ENCODE measurements around the gene NOSTRIN. TPM values are rescaled to one million over a fixed set of nuclear protein-coding genes. Genes with fewer than 3 reads are reported as not detected.

The NOSTRIN gene
- total RNA-seq, 2 experiments from 2014 or later: not detected

GRCh38 chr2:168787098-168787781 lies 15.2 kb upstream of the NOSTRIN start:
- Histone ChIP-seq H3K4me3 (ENCODE audit: low read depth, low read length, poor library complexity, severe bottlenecking) (no peak overlapping the region), H3K4me2 (ENCODE audit: low read length) (no peak overlapping the region), H3K36me3 (ENCODE audit: insufficient read depth, low read length) (no peaks in the 10 kb centered on the region), H3K79me2 (ENCODE audit: insufficient read depth, low read depth, low read length) (no peaks in the 10 kb centered on the region), H3K27ac (ENCODE audit: low read depth, low read length, poor library complexity, severe bottlenecking) (no peak overlapping the region), H3K4me1 (ENCODE audit: insufficient read depth, low read length, poor library complexity, severe bottlenecking) (no peaks in the 10 kb centered on the region), H3K9me3 (ENCODE audit: low read length) (no peaks in the 10 kb centered on the region), H4K20me1 (ENCODE audit: insufficient read depth, low read length) (no peaks in the 10 kb centered on the region), H3K9me2 (ENCODE audit: insufficient read depth, low read length) (no peaks in the 10 kb centered on the region), H2AFZ (ENCODE audit: low read length) (no peak overlapping the region)
- ChIA-PET POLR2A (interaction anchor here (0.6 kb wide), 1 partner anchor 1256 kb away, joined by 4 read pairs; no protein-coding TSS in a partner anchor), CTCF (ENCODE audit: unreplicated experiment) (interaction anchor here (0.5 kb wide), 1 partner anchor 173 kb away, joined by 3 read pairs; no protein-coding TSS in a partner anchor)
- TF ChIP-seq CTCF (conservative IDR thresholded peaks at IDR 0.05; ENCODE audit: low read length) (no peak), EZH2phosphoT487 (IDR thresholded peaks at IDR 0.05; ENCODE audit: borderline replicate concordance, low read depth, low read length) (no peak)
- BruUV-seq (replicated peaks): no TSS peak
- no peak for DNase-seq (ENCODE audit: low spot score)
- intact Hi-C loops (cut with micrococcal nuclease; ENCODE audit: unreplicated experiment): no loop called here

GRCh38 chr2:168787782-168788376 lies 14.6 kb upstream of the NOSTRIN start:
- Histone ChIP-seq H3K9me2 (ENCODE audit: insufficient read depth, low read length) (no peaks in the 10 kb centered on the region), H3K79me2 (ENCODE audit: insufficient read depth, low read depth, low read length) (no peaks in the 10 kb centered on the region), H2AFZ (ENCODE audit: low read length) (no peak overlapping the region), H3K27ac (ENCODE audit: low read depth, low read length, poor library complexity, severe bottlenecking) (no peak overlapping the region), H3K9me3 (ENCODE audit: low read length) (no peaks in the 10 kb centered on the region), H3K4me3 (ENCODE audit: low read depth, low read length, poor library complexity, severe bottlenecking) (no peak overlapping the region), H3K4me1 (ENCODE audit: insufficient read depth, low read length, poor library complexity, severe bottlenecking) (no peaks in the 10 kb centered on the region), H3K36me3 (ENCODE audit: insufficient read depth, low read length) (no peaks in the 10 kb centered on the region), H3K4me2 (ENCODE audit: low read length) (no peak overlapping the region), H4K20me1 (ENCODE audit: insufficient read depth, low read length) (no peaks in the 10 kb centered on the region)
- no TSS peak for BruUV-seq (replicated peaks)
- TF ChIP-seq CTCF (conservative IDR thresholded peaks at IDR 0.05; ENCODE audit: low read length) (no peak), EZH2phosphoT487 (IDR thresholded peaks at IDR 0.05; ENCODE audit: borderline replicate concordance, low read depth, low read length) (no peak)
- intact Hi-C loops (cut with micrococcal nuclease; ENCODE audit: unreplicated experiment): no loop called here
- CTCF ChIA-PET (ENCODE audit: unreplicated experiment): no interaction called here
- DNase-seq (ENCODE audit: low spot score): no peak
- POLR2A ChIA-PET: interaction anchor here (0.6 kb wide), 1 partner anchor 1255 kb away, joined by 4 read pairs; no protein-coding TSS in a partner anchor

DNA sequence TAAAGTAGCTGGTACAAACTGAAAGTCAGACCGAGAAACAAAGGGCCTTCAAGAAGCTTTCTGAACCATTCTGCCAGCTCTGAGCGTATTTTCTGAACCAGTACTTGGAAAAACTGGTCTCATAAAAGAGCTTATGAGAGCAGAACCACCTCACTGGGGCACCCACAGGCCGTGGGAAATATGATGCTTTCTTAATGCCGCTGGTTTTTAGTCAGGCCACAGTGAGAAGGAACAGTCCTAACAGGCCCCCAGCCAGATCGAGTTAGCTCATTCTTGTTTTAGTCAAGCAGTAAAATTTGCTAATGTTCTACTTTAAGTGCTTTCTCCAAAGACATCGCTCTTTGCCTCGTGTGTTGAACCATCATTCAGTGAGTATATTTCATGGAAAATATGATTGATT lies 12.7 kb upstream of the NOSTRIN start:
- BruUV-seq (replicated peaks): no TSS peak
- DNase-seq (ENCODE audit: low spot score): no peak
- no peaks in the 10 kb centered on the region for H3K9me2 ChIP-seq (ENCODE audit: insufficient read depth, low read length)
- no peak overlapping the region for H2AFZ ChIP-seq (ENCODE audit: low read length)
- intact Hi-C loops (cut with micrococcal nuclease; ENCODE audit: unreplicated experiment): no loop called here
- ChIA-PET POLR2A (interaction anchor here (0.6 kb wide), 1 partner anchor 502 kb away, joined by 3 read pairs; no protein-coding TSS in a partner anchor), CTCF (ENCODE audit: unreplicated experiment) (no interaction called here)
- H3K36me3 ChIP-seq (ENCODE audit: insufficient read depth, low read length): no peaks in the 10 kb centered on the region
- no peak for TF ChIP-seq EZH2phosphoT487 (IDR thresholded peaks at IDR 0.05; ENCODE audit: borderline replicate concordance, low read depth, low read length)
- H3K79me2 ChIP-seq (ENCODE audit: insufficient read depth, low read depth, low read length): no peaks in the 10 kb centered on the region
- no peak overlapping the region for H3K4me3 ChIP-seq (ENCODE audit: low read depth, low read length, poor library complexity, severe bottlenecking)
- no peak overlapping the region for H3K4me2 ChIP-seq (ENCODE audit: low read length)
- H4K20me1 ChIP-seq (ENCODE audit: insufficient read depth, low read length): no peaks in the 10 kb centered on the region
- H3K9me3 ChIP-seq (ENCODE audit: low read length): no peaks in the 10 kb centered on the region
- H3K4me1 ChIP-seq (ENCODE audit: insufficient read depth, low read length, poor library complexity, severe bottlenecking): no peaks in the 10 kb centered on the region
- no peak overlapping the region for H3K27ac ChIP-seq (ENCODE audit: low read depth, low read length, poor library complexity, severe bottlenecking)

Measured in OCI-LY7 (cell line).